CD14-positive monocyte (primary cell): ENCODE data around the gene GBX1. TPM values are rescaled to one million over a fixed set of nuclear protein-coding genes. Genes with fewer than 3 reads are reported as not detected.

Source experiments
- DNase-seq, 3 donors: peaks; one replicate each; pipeline ENCODE4 v3.0.0-alpha.2; 2011 to 2022
- H2AFZ ChIP-seq: 2 replicates; pipeline ENCODE4 v1.6.0; 2012; ENCODE audit warnings: mild to moderate bottlenecking, low read depth, low read length, inconsistent platforms; ENCODE audit not compliant: insufficient read depth, poor library complexity, severe bottlenecking
- H3K27ac ChIP-seq, 2 donors: 1 replicate in 1 of 2; 2 replicates in 1 of 2; pipeline ENCODE4 v1.5.1; 2012 to 2013; ENCODE audit warnings: low read length in 2 of 2, control low read depth in 1 of 2, inconsistent platforms in 1 of 2, low read depth in 1 of 2, mild to moderate bottlenecking in 1 of 2
- H3K27me3 ChIP-seq, 2 donors: one replicate each; pipeline versions ENCODE4 v1.6.0 to v1.6.1; 2011 to 2013; ENCODE audit warnings: low read length in 2 of 2; ENCODE audit not compliant: control insufficient read depth in 2 of 2, insufficient read depth in 2 of 2
- H3K36me3 ChIP-seq, 2 donors: replicated peaks in 1 of 2; 1 replicate in 1 of 2; 2 replicates in 1 of 2; pipeline versions ENCODE4 v1.5.1 to v1.6.1; 2012 to 2013; ENCODE audit warnings: low read length in 2 of 2, control low read depth in 1 of 2, inconsistent platforms in 1 of 2, mild to moderate bottlenecking in 1 of 2; ENCODE audit not compliant: insufficient read depth in 2 of 2, control insufficient read depth in 1 of 2
- H3K4me1 ChIP-seq, 2 donors: 1 replicate in 1 of 2; 2 replicates in 1 of 2; pipeline versions ENCODE4 v1.5.1 to v1.6.1; 2012 to 2013; ENCODE audit warnings: low read length in 2 of 2, control low read depth in 1 of 2, inconsistent platforms in 1 of 2, mild to moderate bottlenecking in 1 of 2, moderate library complexity in 1 of 2; ENCODE audit not compliant: insufficient read depth in 2 of 2, control insufficient read depth in 1 of 2
- H3K4me2 ChIP-seq: replicated peaks from 2 replicates; pipeline ENCODE3; 2012; ENCODE audit warnings: low read length, moderate library complexity, mild to moderate bottlenecking; ENCODE audit not compliant: poor library complexity, severe bottlenecking; ENCODE audit errors: extremely low read depth
- H3K4me3 ChIP-seq, 3 experiments: fragments of 200-600 bp in 1 of 3; sonication (generic) in 1 of 3; replicated peaks in 1 of 3; 1 replicate in 2 of 3; 2 replicates in 1 of 3; pipeline ENCODE4 v1.5.1; 2011 to 2013; ENCODE audit warnings: low read length in 3 of 3, mild to moderate bottlenecking in 3 of 3, control low read depth in 2 of 3, low read depth in 2 of 3, inconsistent platforms in 1 of 3, moderate library complexity in 1 of 3
- H3K79me2 ChIP-seq: 2 replicates; pipeline ENCODE4 v1.6.0; 2012; ENCODE audit warnings: mild to moderate bottlenecking, control low read depth, inconsistent platforms, low read length, moderate library complexity; ENCODE audit not compliant: insufficient read depth
- H3K9ac ChIP-seq: 2 replicates; pipeline ENCODE4 v1.6.0; 2017; ENCODE audit warnings: low read length, mild to moderate bottlenecking; ENCODE audit not compliant: insufficient read depth, poor library complexity, severe bottlenecking
- H3K9me3 ChIP-seq, 2 donors: replicated peaks in 1 of 2; 1 replicate in 1 of 2; 2 replicates in 1 of 2; pipeline versions ENCODE4 v1.5.1 to v1.6.1; 2012 to 2013; ENCODE audit warnings: low read length in 2 of 2, control low read depth in 1 of 2; ENCODE audit not compliant: control insufficient read depth in 1 of 2, insufficient read depth in 1 of 2
- H4K20me1 ChIP-seq: 2 replicates; pipeline ENCODE4 v1.6.0; 2012; ENCODE audit warnings: mild to moderate bottlenecking, low read length, control low read depth, moderate library complexity; ENCODE audit not compliant: insufficient read depth
- H3K27ac Mint-ChIP-seq, 7 donors: one replicate each; pipeline ENCODE4 v1.8.0; 2020; ENCODE audit warnings: mild to moderate bottlenecking in 7 of 7, mixed read lengths in 7 of 7, moderate library complexity in 6 of 7, inconsistent platforms in 2 of 7
- H3K27me3 Mint-ChIP-seq, 3 donors: one replicate each; pipeline ENCODE4 v1.8.0; 2021 to 2022; ENCODE audit warnings: low read depth in 3 of 3, mild to moderate bottlenecking in 3 of 3, mixed read lengths in 3 of 3, moderate library complexity in 3 of 3, inconsistent platforms in 1 of 3
- H3K36me3 Mint-ChIP-seq, 2 donors: one replicate each; pipeline ENCODE4 v1.8.0; 2020; ENCODE audit warnings: mixed read lengths in 2 of 2, inconsistent platforms in 1 of 2, mild to moderate bottlenecking in 1 of 2
- H3K4me1 Mint-ChIP-seq: one replicate; pipeline ENCODE4 v1.8.0; 2020; ENCODE audit warnings: mild to moderate bottlenecking, mixed read lengths
- H3K4me3 Mint-ChIP-seq, 2 donors: one replicate each; pipeline ENCODE4 v1.8.0; 2020; ENCODE audit warnings: mild to moderate bottlenecking in 2 of 2, mixed read lengths in 2 of 2, moderate library complexity in 1 of 2
- H3K9me3 Mint-ChIP-seq, 7 donors: one replicate each; pipeline ENCODE4 v1.8.0; 2020 to 2022; ENCODE audit warnings: mixed read lengths in 7 of 7, mild to moderate bottlenecking in 6 of 7, moderate library complexity in 6 of 7, inconsistent platforms in 2 of 7
- CTCF ChIP-seq: fragments of 200-600 bp; IDR thresholded peaks from one replicate; pipeline ENCODE4 v1.8.0; 2022; ENCODE audit warnings: antibody characterized with exemption, mild to moderate bottlenecking
- WGBS: methylation state at CpG from one replicate; pipeline ENCODE4 v1.1.5; 2013; ENCODE audit warnings: missing lambda C conversion rate; ENCODE audit not compliant: insufficient coverage; 5-methylcytosine and 5-hydroxymethylcytosine counted together
- intact Hi-C, 2 donors: fragments of 100-400 bp; cut with micrococcal nuclease; formaldehyde crosslinking; loops; one replicate each; pipeline versions ENCODE4 v1.15.0 to v1.15.1; 2023
- polyA plus RNA-seq, 3 donors: library from polyadenylated mRNA; depleted of rRNA in 1 of 3; unstranded in 2 of 3; stranded (reverse) in 1 of 3; fragments of 300-500 nt in 2 of 3; fragments of >200 nt in 1 of 3; fragmentation: Illumina TruSeq in 2 of 3; gene quantifications; 1 replicate in 2 of 3; 2 replicates in 1 of 3; pipeline ENCODE4 v1.2.3, GENCODE V29; 2012 to 2021

GBX1 gene
- polyA plus RNA-seq, 3 donors = not detected

GRCh38 chr7:151129117-151129959, 38.2 kb downstream of the GBX1 start:
- H3K4me1 ChIP-seq = no peaks in the 10 kb centered on the region
- intact Hi-C loops = no loop called here
- no peak overlapping the region for H3K4me3 ChIP-seq
- H3K4me2 ChIP-seq = no peak overlapping the region
- no peaks in the 10 kb centered on the region for H3K9me3 Mint-ChIP-seq
- peaks cover 2 to 12% (median 3%) of the 10 kb centered on the region in 3 donors for H3K27me3 Mint-ChIP-seq
- peaks cover 47% of the 10 kb centered on the region for H4K20me1 ChIP-seq
- H3K36me3 ChIP-seq = peaks cover 41 to 87% of the 10 kb centered on the region in 2 donors
- DNase-seq = no peak
- TF ChIP-seq CTCF = no peak
- no peaks in the 10 kb centered on the region for H3K79me2 ChIP-seq
- no peaks in the 10 kb centered on the region for H3K9me3 ChIP-seq
- WGBS = 92% methylated on average over 17 of the region's 28 CpGs
- H3K4me1 Mint-ChIP-seq = no peaks in the 10 kb centered on the region
- H3K36me3 Mint-ChIP-seq = peaks cover 57 to 70% of the 10 kb centered on the region in 2 donors
- H2AFZ ChIP-seq = no peak overlapping the region
- H3K4me3 Mint-ChIP-seq = no peak overlapping the region
- no peaks in the 10 kb centered on the region for H3K27me3 ChIP-seq
- no peak overlapping the region for H3K27ac ChIP-seq
- H3K9ac ChIP-seq = no peak overlapping the region
- H3K27ac Mint-ChIP-seq = no peak overlapping the region

DNA sequence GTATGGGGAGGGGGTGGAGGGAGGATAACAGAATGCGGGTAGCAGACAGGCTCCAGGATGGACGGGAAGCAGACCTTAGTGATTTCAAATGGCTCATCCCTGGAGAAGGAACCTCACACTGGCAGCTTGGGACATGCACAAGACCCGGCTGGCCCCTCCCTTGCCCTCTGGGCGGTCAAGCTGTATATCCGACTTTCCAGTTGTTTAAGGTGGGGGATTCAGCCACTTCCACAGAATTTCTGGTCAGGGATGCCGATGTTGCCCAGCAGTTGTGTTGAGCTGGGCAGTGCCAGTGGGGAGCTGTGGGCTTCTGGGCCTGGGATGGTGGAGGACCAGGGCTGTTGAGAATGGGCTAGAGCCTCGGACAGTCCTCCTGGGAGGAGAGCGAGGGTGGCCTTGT, 38.8 kb downstream of the GBX1 start:
- Histone ChIP-seq H4K20me1 (peaks cover 53% of the 10 kb centered on the region), H2AFZ (no peak overlapping the region), H3K4me2 (no peak overlapping the region), H3K4me1 (no peaks in the 10 kb centered on the region), H3K9ac (no peak overlapping the region), H3K4me3 (no peak overlapping the region), H3K27me3 (no peaks in the 10 kb centered on the region), H3K9me3 (no peaks in the 10 kb centered on the region), H3K27ac (no peak overlapping the region), H3K79me2 (no peaks in the 10 kb centered on the region), H3K36me3 (peaks cover 39 to 87% of the 10 kb centered on the region in 2 donors)
- no peak for DNase-seq
- intact Hi-C loops = no loop called here
- Mint-ChIP-seq H3K36me3 (peaks cover 58 to 71% of the 10 kb centered on the region in 2 donors), H3K27ac (no peak overlapping the region), H3K9me3 (no peaks in the 10 kb centered on the region), H3K27me3 (peaks cover 2 to 12% (median 3%) of the 10 kb centered on the region in 3 donors), H3K4me1 (no peaks in the 10 kb centered on the region), H3K4me3 (no peak overlapping the region)
- WGBS = 78% methylated on average over 7 of the region's 8 CpGs
- no peak for TF ChIP-seq CTCF
